OCI-LY1 (cell line): Measurements from ENCODE around the gene USO1.
"Not testable (repeated sequence)": the region's sequence is repeated elsewhere in the genome, so short reads cannot be mapped to it uniquely, and the experiment has no call there.

Source experiments
- EZH2 ChIP-seq: fragments of 200-600 bp; sonication (generic), shearing (Covaris generic); IDR thresholded peaks from 2 replicates; pipeline ENCODE4 v1.8.0; 2017; ENCODE audit warnings: borderline replicate concordance, mixed run types, mild to moderate bottlenecking, antibody characterized with exemption, low read length, moderate library complexity, mixed read lengths
- TF ChIP-seq, protein P1 (sequence below): fragments of 200-600 bp; sonication (generic), shearing (Covaris generic); IDR thresholded peaks from 2 replicates; pipeline ENCODE4 v1.5.1; 2017; ENCODE audit warnings: mild to moderate bottlenecking, antibody characterized with exemption, low read length, moderate library complexity, mixed read lengths

DNA sequence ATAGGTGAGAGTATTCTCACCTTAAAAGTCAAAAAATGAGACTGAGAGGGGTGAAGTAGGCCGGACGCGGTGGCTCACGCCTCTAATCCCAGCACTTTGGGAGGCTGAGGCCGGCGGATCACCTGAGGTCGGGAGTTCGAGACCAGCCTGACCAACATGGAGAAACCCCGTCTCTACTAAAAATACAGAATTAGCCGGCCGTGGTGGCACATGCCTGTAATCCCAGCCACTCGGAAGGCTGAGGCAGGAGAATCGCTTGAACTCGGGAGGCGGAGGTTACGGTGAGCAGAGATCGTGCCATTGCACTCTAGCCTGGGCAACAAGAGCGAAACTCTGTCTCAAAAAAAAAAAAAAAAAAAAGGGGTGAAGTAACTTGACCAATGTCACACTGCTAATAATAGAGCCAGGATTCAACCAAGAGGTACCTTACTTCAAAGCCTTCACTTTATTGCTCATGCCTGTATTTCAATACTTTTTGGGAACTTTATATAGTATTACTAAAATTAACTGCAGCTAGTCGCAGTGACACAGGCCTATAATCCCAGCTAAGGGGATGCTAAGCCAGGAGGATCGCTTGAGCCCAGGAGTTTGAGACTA, 1.7 kb downstream of the USO1 start:
- TF ChIP-seq, protein P1, sequence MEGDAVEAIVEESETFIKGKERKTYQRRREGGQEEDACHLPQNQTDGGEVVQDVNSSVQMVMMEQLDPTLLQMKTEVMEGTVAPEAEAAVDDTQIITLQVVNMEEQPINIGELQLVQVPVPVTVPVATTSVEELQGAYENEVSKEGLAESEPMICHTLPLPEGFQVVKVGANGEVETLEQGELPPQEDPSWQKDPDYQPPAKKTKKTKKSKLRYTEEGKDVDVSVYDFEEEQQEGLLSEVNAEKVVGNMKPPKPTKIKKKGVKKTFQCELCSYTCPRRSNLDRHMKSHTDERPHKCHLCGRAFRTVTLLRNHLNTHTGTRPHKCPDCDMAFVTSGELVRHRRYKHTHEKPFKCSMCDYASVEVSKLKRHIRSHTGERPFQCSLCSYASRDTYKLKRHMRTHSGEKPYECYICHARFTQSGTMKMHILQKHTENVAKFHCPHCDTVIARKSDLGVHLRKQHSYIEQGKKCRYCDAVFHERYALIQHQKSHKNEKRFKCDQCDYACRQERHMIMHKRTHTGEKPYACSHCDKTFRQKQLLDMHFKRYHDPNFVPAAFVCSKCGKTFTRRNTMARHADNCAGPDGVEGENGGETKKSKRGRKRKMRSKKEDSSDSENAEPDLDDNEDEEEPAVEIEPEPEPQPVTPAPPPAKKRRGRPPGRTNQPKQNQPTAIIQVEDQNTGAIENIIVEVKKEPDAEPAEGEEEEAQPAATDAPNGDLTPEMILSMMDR: not testable (repeated sequence)
- not testable (repeated sequence) for TF ChIP-seq EZH2
